ENCODE results near the gene COLGALT1. TPM values are rescaled to one million over a fixed set of nuclear protein-coding genes. Genes with fewer than 3 reads are reported as not detected.

Gene COLGALT1
- polyA plus RNA-seq, 1 of the 3 experiments (the other 2 are of a cell fraction), result 83.8 TPM

GRCh38 chr19:17620696-17621095, 65.2 kb downstream of the COLGALT1 start:
- Histone ChIP-seq H3K36me3 (replicated peaks in 1 of 2; ENCODE audit: control insufficient read depth in 1 of 2, insufficient read depth in 2 of 2, low read length in 1 of 2) (no peaks in the 10 kb centered on the region), H3K9me3 (no peaks in the 10 kb centered on the region), H2AFZ (ENCODE audit: low read depth) (no peak overlapping the region), H3K9ac (no peak overlapping the region), H3K79me2 (ENCODE audit: insufficient read depth) (no peaks in the 10 kb centered on the region), H3K4me2 (no peak overlapping the region), H4K20me1 (ENCODE audit: insufficient read depth) (no peaks in the 10 kb centered on the region), H3K4me1 (ENCODE audit: control insufficient read depth in 1 of 2, insufficient read depth in 2 of 2, low read depth in 1 of 2, low read length in 1 of 2) (no peaks in the 10 kb centered on the region), H3K4me3 (ENCODE audit: low read depth in 2 of 2, low read length in 1 of 2) (no peak overlapping the region), H3F3A (replicated peaks; ENCODE audit: insufficient read depth) (no peaks in the 10 kb centered on the region), H3K27ac (ENCODE audit: low read depth in 2 of 2, low read length in 1 of 2) (no peak overlapping the region), H3K9me2 (no peaks in the 10 kb centered on the region), H3K27me3 (ENCODE audit: insufficient read depth) (no peaks in the 10 kb centered on the region)
- CTCF ChIA-PET, result interaction anchor here (1.3 kb wide), 1 partner anchor 14 kb away, joined by 5 read pairs; no protein-coding TSS in a partner anchor
- 67% methylated on average over 1 of the region's 1 CpG for WGBS (ENCODE audit: low lambda C conversion rate)
- TF ChIP-seq EP300 (IDR thresholded peaks at IDR 0.05; ENCODE audit: borderline replicate concordance in 1 of 2, low read depth in 1 of 2, low read length in 1 of 2) (no peak), NRF1 (IDR thresholded peaks at IDR 0.05; ENCODE audit: low read depth, low read length) (no peak), TCF12 (IDR thresholded peaks at IDR 0.05) (no peak), RXRA (IDR thresholded peaks at IDR 0.05; ENCODE audit: borderline replicate concordance, low read depth) (no peak)
- no peak for DNase-seq
- POLR2A ChIA-PET, result no interaction called here

- Histone ChIP-seq H3K4me1 (ENCODE audit: control insufficient read depth in 1 of 2, insufficient read depth in 2 of 2, low read depth in 1 of 2, low read length in 1 of 2) (no peaks in the 10 kb centered on the region), H3K79me2 (ENCODE audit: insufficient read depth) (no peaks in the 10 kb centered on the region), H3K4me2 (no peak overlapping the region), H4K20me1 (ENCODE audit: insufficient read depth) (no peaks in the 10 kb centered on the region), H3K36me3 (replicated peaks in 1 of 2; ENCODE audit: control insufficient read depth in 1 of 2, insufficient read depth in 2 of 2, low read length in 1 of 2) (no peaks in the 10 kb centered on the region), H2AFZ (ENCODE audit: low read depth) (no peak overlapping the region), H3K4me3 (ENCODE audit: low read depth in 2 of 2, low read length in 1 of 2) (no peak overlapping the region), H3K9ac (no peak overlapping the region), H3K9me3 (no peaks in the 10 kb centered on the region), H3F3A (replicated peaks; ENCODE audit: insufficient read depth) (no peaks in the 10 kb centered on the region), H3K27me3 (ENCODE audit: insufficient read depth) (no peaks in the 10 kb centered on the region), H3K9me2 (no peaks in the 10 kb centered on the region), H3K27ac (ENCODE audit: low read depth in 2 of 2, low read length in 1 of 2) (no peak overlapping the region)
- 80% methylated on average over 27 of the region's 31 CpGs for WGBS (ENCODE audit: low lambda C conversion rate)
- DNase-seq, result peak; percentile 46
- no peak for TF ChIP-seq YY1 (IDR thresholded peaks at IDR 0.05; ENCODE audit: low read depth)
- TF ChIP-seq USF2 (IDR thresholded peaks at IDR 0.05; ENCODE audit: borderline replicate concordance, low read depth, low read length), result no peak
- no peak for TF ChIP-seq SIN3A (IDR thresholded peaks at IDR 0.05; ENCODE audit: borderline replicate concordance, low read depth, low read length)
- TF ChIP-seq USF1 (IDR thresholded peaks at IDR 0.05; ENCODE audit: borderline replicate concordance, low read depth), result no peak
- no peak for TF ChIP-seq NFIC (IDR thresholded peaks at IDR 0.05; ENCODE audit: borderline replicate concordance)
- no peak for TF ChIP-seq MEF2A (IDR thresholded peaks at IDR 0.05; ENCODE audit: borderline replicate concordance, low read depth)
- TF ChIP-seq ELF1 (IDR thresholded peaks at IDR 0.05), result no peak
- TF ChIP-seq TAF1 (IDR thresholded peaks at IDR 0.05; ENCODE audit: borderline replicate concordance, low read depth, low read length), result no peak
- TF ChIP-seq TCF12 (IDR thresholded peaks at IDR 0.05), result no peak
- TF ChIP-seq RCOR1 (IDR thresholded peaks at IDR 0.05; ENCODE audit: low read length), result no peak
- no peak for TF ChIP-seq MAX (IDR thresholded peaks at IDR 0.05; ENCODE audit: low read depth)
- TF ChIP-seq CHD2 (IDR thresholded peaks at IDR 0.05; ENCODE audit: low read length, partially characterized antibody), result no peak
- TF ChIP-seq REST (IDR thresholded peaks at IDR 0.05; ENCODE audit: low read depth, low read length), result no peak
- TF ChIP-seq GATA2 (CRISPR knock-in tag; IDR thresholded peaks at IDR 0.05), result no peak
- no peak for TF ChIP-seq EZH2phosphoT487 (IDR thresholded peaks at IDR 0.05; ENCODE audit: borderline replicate concordance, low read depth)
- TF ChIP-seq POLR2AphosphoS5 (IDR thresholded peaks at IDR 0.05; ENCODE audit: low read depth, low read length), result no peak
- no peak for TF ChIP-seq RXRA (IDR thresholded peaks at IDR 0.05; ENCODE audit: borderline replicate concordance, low read depth)
- no peak for TF ChIP-seq FOSL2 (IDR thresholded peaks at IDR 0.05; ENCODE audit: borderline replicate concordance, low read depth)
- TF ChIP-seq FOXJ3 (CRISPR knock-in tag; IDR thresholded peaks at IDR 0.05), result no peak
- ChIA-PET POLR2A (no interaction called here), CTCF (interaction anchor here (1.7 to 2.0 kb wide), 2 partner anchors 13 to 18 kb away, joined by 5 to 6 read pairs; no protein-coding TSS in a partner anchor)
Measured at GRCh38 chr19:17623224-17623935, 67.9 kb downstream of the COLGALT1 start.

All from SK-N-SH (cell line).